Activated naive CD4-positive, alpha-beta T cell (primary cell): Measurements from ENCODE around the gene RAP1GDS1.
A peak's percentile ranks its signal among the peaks of the same experiment; 100 is the strongest.

Source experiments
- DNase-seq, 4 experiments: peaks; one replicate each; lab custom pipeline; 2025; lab: John Stamatoyannopoulos, UW

Gene RAP1GDS1

GRCh38 chr4:98260579-98261404, at the start of gene RAP1GDS1:
Gene RAP1GDS1, plus strand, starts transcription at chr4:98261384. Its CDS starts 182 bp downstream, at chr4:98261566.
- peak; percentile 59 to 82 (median 70) for DNase-seq

GRCh38 chr4:98222306-98222705, 38.9 kb upstream of the RAP1GDS1 start:
- DNase-seq = no peak

GRCh38 chr4:98226396-98226795, 34.8 kb upstream of the RAP1GDS1 start:
- DNase-seq = no peak

- no peak for DNase-seq
These were observed 30.2 kb upstream of the RAP1GDS1 start for GRCh38 chr4:98230961-98231360.

GRCh38 chr4:98232202-98232601, 29.0 kb upstream of the RAP1GDS1 start:
- DNase-seq = no peak

- DNase-seq = no peak
These were observed 24.0 kb upstream of the RAP1GDS1 start for GRCh38 chr4:98237204-98237603.

- DNase-seq = no peak
These were observed 19.1 kb upstream of the RAP1GDS1 start for GRCh38 chr4:98242063-98242462.

- no peak for DNase-seq
These were observed 18.6 kb upstream of the RAP1GDS1 start for GRCh38 chr4:98242538-98242937.

GRCh38 chr4:98245226-98245625, 16.0 kb upstream of the RAP1GDS1 start:
- DNase-seq = no peak

GRCh38 chr4:98248934-98249333, 12.2 kb upstream of the RAP1GDS1 start:
- no peak for DNase-seq

GRCh38 chr4:98249831-98250230, 11.4 kb upstream of the RAP1GDS1 start:
- DNase-seq = no peak

GRCh38 chr4:98253499-98253898, 7.7 kb upstream of the RAP1GDS1 start:
- DNase-seq = no peak

- DNase-seq = peak in 2 of 4 experiments; percentile 17 to 26
These were observed 1.1 kb upstream of the RAP1GDS1 start for GRCh38 chr4:98260047-98260578.

- peak; percentile 55 to 81 (median 68) for DNase-seq
These were observed 464 bp downstream of the RAP1GDS1 start for GRCh38 chr4:98261405-98262291.

- no peak for DNase-seq
These were observed 1.2 kb downstream of the RAP1GDS1 start for GRCh38 chr4:98262431-98262830.

- no peak for DNase-seq
These were observed 6.3 kb downstream of the RAP1GDS1 start for GRCh38 chr4:98267498-98267897.

- DNase-seq = no peak
These were observed 14.0 kb downstream of the RAP1GDS1 start for GRCh38 chr4:98275145-98275544.

GRCh38 chr4:98283219-98284189, 22.3 kb downstream of the RAP1GDS1 start:
- no peak for DNase-seq

- DNase-seq = no peak
These were observed 23.5 kb downstream of the RAP1GDS1 start for GRCh38 chr4:98284640-98285046.

- no peak for DNase-seq
These were observed 24.5 kb downstream of the RAP1GDS1 start for GRCh38 chr4:98285676-98286075.

GRCh38 chr4:98287328-98287727, 26.1 kb downstream of the RAP1GDS1 start:
- no peak for DNase-seq
